Measurements from ENCODE around the gene BMPR1B. TPM values are rescaled to one million over a fixed set of nuclear protein-coding genes. Genes with fewer than 3 reads are reported as not detected.

BMPR1B gene
- total RNA-seq, 3 donors from 2014 or later, result 0.64 to 7.2 (median 2.0) TPM

- no peak for DNase-seq (ENCODE audit: low spot score in 2 of 2)
- Histone ChIP-seq H3K4me3 (no peak overlapping the region), H3K4me1 (no peaks in the 10 kb centered on the region), H3K27ac (no peak overlapping the region), H3K9me3 (no peaks in the 10 kb centered on the region), H3K36me3 (no peaks in the 10 kb centered on the region), H3K27me3 (no peaks in the 10 kb centered on the region)
- TF ChIP-seq CTCF (IDR thresholded peaks at IDR 0.05), result no peak
- no peak for TF ChIP-seq POLR2A (IDR thresholded peaks at IDR 0.05)
- TF ChIP-seq POLR2AphosphoS5 (IDR thresholded peaks at IDR 0.05), result no peak
- intact Hi-C loops (cut with DNase I; ENCODE audit: low total_unique reads), result no loop called here
Observed at GRCh38 chr4:95086551-95086950, 328.8 kb downstream of the BMPR1B start.

GRCh38 chr4:95087657-95088455, 330.1 kb downstream of the BMPR1B start:
- Histone ChIP-seq H3K9me3 (no peaks in the 10 kb centered on the region), H3K36me3 (no peaks in the 10 kb centered on the region), H3K4me3 (no peak overlapping the region), H3K27me3 (no peaks in the 10 kb centered on the region), H3K4me1 (no peaks in the 10 kb centered on the region), H3K27ac (no peak overlapping the region)
- TF ChIP-seq CTCF (IDR thresholded peaks at IDR 0.05) (no peak), POLR2AphosphoS5 (IDR thresholded peaks at IDR 0.05) (no peak), POLR2A (IDR thresholded peaks at IDR 0.05) (no peak)
- DNase-seq (ENCODE audit: low spot score in 2 of 2), result no peak
- intact Hi-C loops (cut with DNase I; ENCODE audit: low total_unique reads), result no loop called here

GRCh38 chr4:95091272-95091671, 333.5 kb downstream of the BMPR1B start:
- no peaks in the 10 kb centered on the region for H3K9me3 ChIP-seq
- H3K4me1 ChIP-seq, result no peaks in the 10 kb centered on the region
- no peak overlapping the region for H3K4me3 ChIP-seq
- no peak overlapping the region for H3K27ac ChIP-seq
- no peak for DNase-seq (ENCODE audit: low spot score in 2 of 2)
- H3K36me3 ChIP-seq, result no peaks in the 10 kb centered on the region
- TF ChIP-seq POLR2A (IDR thresholded peaks at IDR 0.05) (no peak), CTCF (IDR thresholded peaks at IDR 0.05) (no peak), POLR2AphosphoS5 (IDR thresholded peaks at IDR 0.05) (no peak)
- no peaks in the 10 kb centered on the region for H3K27me3 ChIP-seq
- intact Hi-C loops (cut with DNase I; ENCODE audit: low total_unique reads), result no loop called here

GRCh38 chr4:95092766-95093165, 335.0 kb downstream of the BMPR1B start:
- no peak overlapping the region for H3K4me3 ChIP-seq
- TF ChIP-seq POLR2AphosphoS5 (IDR thresholded peaks at IDR 0.05), result no peak
- TF ChIP-seq POLR2A (IDR thresholded peaks at IDR 0.05), result no peak
- no peak for TF ChIP-seq CTCF (IDR thresholded peaks at IDR 0.05)
- no peaks in the 10 kb centered on the region for H3K4me1 ChIP-seq
- H3K27me3 ChIP-seq, result no peaks in the 10 kb centered on the region
- no peaks in the 10 kb centered on the region for H3K9me3 ChIP-seq
- DNase-seq (ENCODE audit: low spot score in 2 of 2), result no peak
- intact Hi-C loops (cut with DNase I; ENCODE audit: low total_unique reads), result no loop called here
- H3K36me3 ChIP-seq, result no peaks in the 10 kb centered on the region
- H3K27ac ChIP-seq, result no peak overlapping the region

GRCh38 chr4:95093460-95093859, 335.7 kb downstream of the BMPR1B start:
- Histone ChIP-seq H3K36me3 (no peaks in the 10 kb centered on the region), H3K9me3 (no peaks in the 10 kb centered on the region), H3K4me1 (no peaks in the 10 kb centered on the region), H3K27ac (no peak overlapping the region), H3K27me3 (no peaks in the 10 kb centered on the region), H3K4me3 (no peak overlapping the region)
- TF ChIP-seq CTCF (IDR thresholded peaks at IDR 0.05) (no peak), POLR2A (IDR thresholded peaks at IDR 0.05) (no peak), POLR2AphosphoS5 (IDR thresholded peaks at IDR 0.05) (no peak)
- DNase-seq (ENCODE audit: low spot score in 2 of 2), result no peak
- intact Hi-C loops (cut with DNase I; ENCODE audit: low total_unique reads), result no loop called here
